SU-DHL-6 (cell line): ENCODE measurements around the gene USP6NL.

ENCODE experiments used
- H2AFZ ChIP-seq: fragments of 200-600 bp; sonication (generic); 2 replicates; pipeline ENCODE4 v1.6.1; 2014; ENCODE audit warnings: low read depth, mild to moderate bottlenecking, moderate library complexity, mixed read lengths, antibody characterized with exemption, low read length; ENCODE audit not compliant: severe bottlenecking
- H3F3A ChIP-seq: fragments of 200-600 bp; shearing (Covaris generic); 2 replicates; pipeline ENCODE4 v1.6.0; 2016; ENCODE audit warnings: antibody characterized with exemption, mild to moderate bottlenecking; ENCODE audit not compliant: insufficient read depth
- H3K27ac ChIP-seq: fragments of 200-600 bp; sonication (generic); 2 replicates; pipeline ENCODE4 v1.5.1; 2016; ENCODE audit warnings: low read depth, mild to moderate bottlenecking, low read length, moderate library complexity, mixed read lengths
- H3K27me3 ChIP-seq: fragments of 200-600 bp; sonication (generic), shearing (Covaris generic); 2 replicates; pipeline ENCODE4 v1.6.0; 2014; ENCODE audit warnings: mild to moderate bottlenecking, low read length
- H3K36me3 ChIP-seq: fragments of 200-600 bp; sonication (generic); 2 replicates; pipeline ENCODE4 v1.6.1; 2014; ENCODE audit warnings: mild to moderate bottlenecking, low read length, mixed read lengths
- H3K4me2 ChIP-seq: fragments of 300-600, 200-600 bp; shearing (Covaris generic), sonication (generic); 2 replicates; pipeline ENCODE4 v1.6.0; 2014; ENCODE audit warnings: low read length, low read depth, mild to moderate bottlenecking; ENCODE audit not compliant: poor library complexity, severe bottlenecking
- H3K4me3 ChIP-seq: fragments of 200-600 bp; sonication (generic); 2 replicates; pipeline ENCODE4 v1.5.1; 2014; ENCODE audit warnings: antibody characterized with exemption, low read length, mild to moderate bottlenecking, mixed read lengths; ENCODE audit not compliant: insufficient read depth, poor library complexity, severe bottlenecking
- H3K79me2 ChIP-seq: fragments of 200-600 bp; sonication (generic); 2 replicates; pipeline ENCODE4 v1.6.1; 2014; ENCODE audit warnings: mild to moderate bottlenecking, low read length, moderate library complexity; ENCODE audit not compliant: insufficient read depth
- H3K9ac ChIP-seq: fragments of 200-600 bp; sonication (generic); 2 replicates; pipeline ENCODE4 v1.7.0; 2014; ENCODE audit warnings: mild to moderate bottlenecking, low read length
- H3K9me2 ChIP-seq: fragments of 200-600 bp; sonication (generic); replicated peaks from 2 replicates; pipeline ENCODE4 v1.6.1; 2014; ENCODE audit warnings: low read length; ENCODE audit not compliant: insufficient read depth
- H3K9me3 ChIP-seq: fragments of 200-600 bp; sonication (generic); 2 replicates; pipeline ENCODE4 v1.6.1; 2014; ENCODE audit warnings: low read length, mixed read lengths; ENCODE audit not compliant: insufficient read depth
- H4K20me1 ChIP-seq: fragments of 200-600 bp; sonication (generic); 2 replicates; pipeline ENCODE4 v1.6.1; 2014; ENCODE audit warnings: low read depth, mild to moderate bottlenecking, antibody characterized with exemption, low read length, moderate library complexity, mixed read lengths
- CTCF ChIP-seq: fragments of 200-600 bp; sonication (generic); IDR thresholded peaks from one replicate; pipeline ENCODE4 v1.5.1; 2017; ENCODE audit warnings: antibody characterized with exemption, mild to moderate bottlenecking, low read length, moderate library complexity; ENCODE audit not compliant: insufficient read depth, poor library complexity, severe bottlenecking
- EZH2phosphoT487 ChIP-seq: fragments of 200-600 bp; sonication (generic), shearing (Covaris generic); conservative IDR thresholded peaks from 2 replicates; pipeline ENCODE4 v1.6.1; 2018; ENCODE audit warnings: mild to moderate bottlenecking, antibody characterized with exemption, low read length, moderate library complexity, mixed read lengths

The USP6NL gene

DNA sequence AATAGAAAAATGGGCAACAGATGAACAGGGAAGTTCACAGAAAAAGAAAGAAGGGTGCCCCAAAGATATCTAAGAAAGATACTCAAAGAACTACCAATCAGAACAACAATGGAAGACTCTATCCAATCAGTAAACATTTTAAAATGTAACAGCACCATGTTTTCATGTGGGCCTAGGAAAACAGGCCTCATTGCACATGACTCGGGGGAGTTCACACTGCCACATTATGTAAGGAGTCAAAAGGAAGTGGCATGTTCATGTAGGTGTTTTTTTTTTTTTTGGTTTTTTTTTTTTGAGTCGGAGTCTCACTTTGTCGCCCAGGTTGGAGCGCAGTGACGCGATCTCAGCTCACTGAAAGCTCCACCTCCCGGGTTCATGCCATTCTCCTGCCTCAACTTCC lies 132.2 kb downstream of the USP6NL start:
- 0 out of 2 replicates have a peak, but pooled peaks cover 4% of the 10 kb centered on the region for H3K79me2 ChIP-seq
- H3K9me2 ChIP-seq: no peaks in the 10 kb centered on the region
- TF ChIP-seq CTCF: no peak
- no peak for TF ChIP-seq EZH2phosphoT487
- no peak overlapping the region for H3K9ac ChIP-seq
- peaks cover 1% of the 10 kb centered on the region; the same call in 1 of the 2 replicates for H4K20me1 ChIP-seq
- H3K27me3 ChIP-seq: no peaks in the 10 kb centered on the region
- H3K9me3 ChIP-seq: no peaks in the 10 kb centered on the region
- no peak overlapping the region for H3K4me3 ChIP-seq
- peaks cover 24% of the 10 kb centered on the region; the same call in 1 of the 2 replicates for H3F3A ChIP-seq
- H3K4me2 ChIP-seq: no peak overlapping the region
- H3K27ac ChIP-seq: no peak overlapping the region
- peaks cover 58% of the 10 kb centered on the region for H3K36me3 ChIP-seq
- H2AFZ ChIP-seq: no peak overlapping the region

- H3F3A ChIP-seq: peaks cover 29% of the 10 kb centered on the region; the same call in 1 of the 2 replicates
- H3K79me2 ChIP-seq: 0 out of 2 replicates have a peak, but pooled peaks cover 4% of the 10 kb centered on the region
- H3K9me3 ChIP-seq: no peaks in the 10 kb centered on the region
- no peak overlapping the region for H3K4me3 ChIP-seq
- H2AFZ ChIP-seq: no peak overlapping the region
- no peaks in the 10 kb centered on the region for H3K9me2 ChIP-seq
- H4K20me1 ChIP-seq: peaks cover 6% of the 10 kb centered on the region; the same call in 1 of the 2 replicates
- no peak overlapping the region for H3K9ac ChIP-seq
- H3K4me2 ChIP-seq: no peak overlapping the region
- H3K36me3 ChIP-seq: peaks cover 58% of the 10 kb centered on the region
- TF ChIP-seq EZH2phosphoT487 (no peak), CTCF (no peak)
- H3K27ac ChIP-seq: no peak overlapping the region
- H3K27me3 ChIP-seq: no peaks in the 10 kb centered on the region
Observed at GRCh38 chr10:11478807-11479206, 132.6 kb downstream of the USP6NL start.

GRCh38 chr10:11475831-11476434 lies 135.5 kb downstream of the USP6NL start:
- H3K4me3 ChIP-seq: no peak overlapping the region
- peaks cover 43% of the 10 kb centered on the region for H3F3A ChIP-seq
- no peaks in the 10 kb centered on the region for H3K9me3 ChIP-seq
- 0 out of 2 replicates have a peak, but pooled peaks cover 9% of the 10 kb centered on the region for H3K79me2 ChIP-seq
- peaks cover 41% of the 10 kb centered on the region for H3K36me3 ChIP-seq
- no peak overlapping the region for H2AFZ ChIP-seq
- H3K4me2 ChIP-seq: no peak overlapping the region
- TF ChIP-seq EZH2phosphoT487 (no peak), CTCF (no peak)
- H3K9ac ChIP-seq: no peak overlapping the region
- H3K27me3 ChIP-seq: no peaks in the 10 kb centered on the region
- H3K9me2 ChIP-seq: no peaks in the 10 kb centered on the region
- H4K20me1 ChIP-seq: peaks cover 6% of the 10 kb centered on the region; the same call in 1 of the 2 replicates
- H3K27ac ChIP-seq: no peak overlapping the region
